SH-SY5Y (cell line): ENCODE results near the gene PLA2G4B.

Experiments
- GATA2 ChIP-seq: IDR thresholded peaks from 2 replicates; pipeline ENCODE4 v1.6.1; 2011; ENCODE audit warnings: mild to moderate bottlenecking, low read depth, low read length
- GATA3 ChIP-seq: IDR thresholded peaks from 2 replicates; pipeline ENCODE4 v1.6.1; 2011; ENCODE audit warnings: low read depth, mild to moderate bottlenecking, low read length, moderate library complexity

DNA sequence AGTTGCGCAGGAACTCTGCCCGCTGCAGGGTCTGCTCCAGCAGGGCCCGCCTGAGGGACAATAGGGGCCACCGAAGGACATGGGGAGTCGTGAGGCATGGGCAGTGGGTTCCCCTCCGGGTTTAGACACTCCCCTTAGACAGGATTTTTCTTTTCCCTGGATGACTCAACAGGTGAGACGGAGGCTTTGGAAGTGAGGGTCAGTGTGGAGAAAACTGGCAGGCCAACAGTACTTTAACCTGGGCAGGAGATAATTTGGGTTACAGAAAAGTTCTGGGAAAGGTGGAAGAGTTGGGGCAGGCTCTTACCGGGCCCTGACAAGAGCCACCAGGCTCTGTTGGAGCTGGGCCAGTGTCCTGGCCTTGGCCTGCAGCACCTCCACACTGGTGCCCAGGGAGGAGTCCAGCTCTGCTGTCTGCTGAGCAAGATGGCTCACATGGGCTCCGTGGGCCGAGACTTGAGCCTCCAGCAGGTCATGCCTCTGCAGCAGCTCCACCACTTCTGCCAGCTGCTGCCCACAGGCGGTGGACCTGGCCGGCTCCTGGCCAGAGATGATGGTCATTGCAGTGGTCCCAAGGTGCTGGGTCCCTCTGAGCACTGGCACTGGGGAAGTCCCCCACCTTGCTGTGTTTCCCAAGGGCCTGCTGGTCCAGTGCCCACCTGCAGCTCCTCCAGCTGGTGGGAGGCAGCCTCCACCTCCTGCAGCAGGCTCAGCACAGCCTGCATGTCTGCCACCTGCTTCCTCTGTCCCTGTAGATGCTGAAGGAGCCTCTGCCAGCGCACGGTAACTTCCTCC is 44.2 kb downstream of the PLA2G4B start:
- TF ChIP-seq GATA2 = no peak
- no peak for TF ChIP-seq GATA3
